ENCODE data around the gene IPO4. TPM values are rescaled to one million over a fixed set of nuclear protein-coding genes. Genes with fewer than 3 reads are reported as not detected.

IPO4 gene
- total and polyA plus RNA-seq, 2 of the 13 experiments (the other 11 are each of a cell fraction or from before 2014, with no cell fraction given) = 39.0 to 179 TPM

DNA sequence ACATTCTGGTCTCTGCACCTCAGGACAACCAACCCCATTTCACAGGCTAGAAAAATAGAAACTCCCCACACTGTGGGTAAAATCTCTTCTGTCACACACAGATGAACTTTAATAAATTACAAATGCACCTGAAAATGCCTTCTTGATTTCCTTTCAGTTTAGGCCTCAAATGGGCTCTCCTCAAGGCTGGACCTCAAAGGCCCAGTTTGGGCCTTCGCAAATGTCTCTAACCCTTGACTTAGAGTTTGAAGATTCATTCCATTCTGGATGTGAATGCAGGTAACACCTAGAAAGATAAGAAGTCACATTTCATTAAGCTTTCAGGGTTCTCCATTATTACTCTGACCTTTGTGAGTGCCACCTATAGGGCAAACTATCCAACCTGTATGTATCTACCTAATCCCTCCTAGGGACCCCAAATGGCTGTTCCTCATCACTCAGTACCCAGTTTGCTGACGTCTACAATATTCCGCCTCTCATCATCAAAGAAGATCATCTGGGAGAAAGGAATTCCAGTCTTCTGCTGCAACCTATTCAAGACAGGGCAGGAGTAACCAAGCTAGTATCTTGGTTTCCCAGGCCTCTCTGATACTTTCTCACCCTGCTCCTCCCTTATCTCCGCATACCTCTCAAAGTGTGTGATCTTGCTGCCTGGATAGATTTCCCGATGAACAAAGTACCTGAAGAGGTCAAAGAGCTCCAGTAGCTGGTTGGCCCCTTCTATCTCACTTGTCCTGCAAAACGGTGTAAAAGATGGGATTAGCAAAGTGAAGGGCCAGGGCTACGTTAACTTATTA, 25.4 kb upstream of the IPO4 start (continued):
- TF ChIP-seq ZNF781 (CRISPR knock-in tag; IDR thresholded peaks at IDR 0.05; ENCODE audit: borderline replicate concordance, not compliant biosample characterization) (peak; percentile 14), MTF1 (CRISPR knock-in tag; IDR thresholded peaks at IDR 0.05) (no peak), RFX5 (IDR thresholded peaks at IDR 0.05; ENCODE audit: low read depth, low read length) (no peak), PTBP1 (IDR thresholded peaks at IDR 0.05; ENCODE audit: low read depth, low read length, poor library complexity, severe bottlenecking) (no peak), RARG (CRISPR knock-in tag; IDR thresholded peaks at IDR 0.05; ENCODE audit: low read depth) (no peak), RCOR2 (CRISPR knock-in tag; IDR thresholded peaks at IDR 0.05) (no peak), ZSCAN31 (CRISPR knock-in tag; IDR thresholded peaks at IDR 0.05; ENCODE audit: low read depth) (no peak), ZNF382 (CRISPR knock-in tag; IDR thresholded peaks at IDR 0.05; ENCODE audit: borderline replicate concordance) (no peak), POLR2G (IDR thresholded peaks at IDR 0.05; ENCODE audit: low read depth, low read length) (no peak), CTCF (CRISPR knock-in tag; IDR thresholded peaks at IDR 0.05) (peak; percentile 13; the same call in 1 of the 2 replicates), KLF6 (CRISPR knock-in tag; IDR thresholded peaks at IDR 0.05) (no peak), MNT (IDR thresholded peaks at IDR 0.05) (no peak), ZNF652 (CRISPR knock-in tag; IDR thresholded peaks at IDR 0.05; ENCODE audit: borderline replicate concordance, low read depth) (no peak), RBAK (CRISPR knock-in tag; IDR thresholded peaks at IDR 0.05) (no peak), ZNF33B (CRISPR knock-in tag; IDR thresholded peaks at IDR 0.05) (no peak), ZNF260 (CRISPR knock-in tag; IDR thresholded peaks at IDR 0.05; ENCODE audit: borderline replicate concordance, low read depth) (no peak), NFKBIZ (CRISPR knock-in tag; IDR thresholded peaks at IDR 0.05) (0 out of 2 replicates have a peak, but pooled peaks have one; percentile 3), PCBP1 (IDR thresholded peaks at IDR 0.05; ENCODE audit: borderline replicate concordance, low read depth, low read length) (no peak), TP53 (CRISPR knock-in tag; conservative IDR thresholded peaks at IDR 0.05) (no peak), HIC2 (CRISPR knock-in tag; IDR thresholded peaks at IDR 0.05; ENCODE audit: low read depth) (no peak), ZSCAN12 (CRISPR knock-in tag; IDR thresholded peaks at IDR 0.05) (0 out of 2 replicates have a peak, but pooled peaks have one; percentile 37), ZNF530 (CRISPR knock-in tag; IDR thresholded peaks at IDR 0.05; ENCODE audit: low read depth) (no peak)
- TF ChIP-seq, protein P1, sequence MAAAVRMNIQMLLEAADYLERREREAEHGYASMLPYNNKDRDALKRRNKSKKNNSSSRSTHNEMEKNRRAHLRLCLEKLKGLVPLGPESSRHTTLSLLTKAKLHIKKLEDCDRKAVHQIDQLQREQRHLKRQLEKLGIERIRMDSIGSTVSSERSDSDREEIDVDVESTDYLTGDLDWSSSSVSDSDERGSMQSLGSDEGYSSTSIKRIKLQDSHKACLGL (CRISPR knock-in tag; IDR thresholded peaks at IDR 0.05) = no peak
- TF ChIP-seq, protein P2, sequence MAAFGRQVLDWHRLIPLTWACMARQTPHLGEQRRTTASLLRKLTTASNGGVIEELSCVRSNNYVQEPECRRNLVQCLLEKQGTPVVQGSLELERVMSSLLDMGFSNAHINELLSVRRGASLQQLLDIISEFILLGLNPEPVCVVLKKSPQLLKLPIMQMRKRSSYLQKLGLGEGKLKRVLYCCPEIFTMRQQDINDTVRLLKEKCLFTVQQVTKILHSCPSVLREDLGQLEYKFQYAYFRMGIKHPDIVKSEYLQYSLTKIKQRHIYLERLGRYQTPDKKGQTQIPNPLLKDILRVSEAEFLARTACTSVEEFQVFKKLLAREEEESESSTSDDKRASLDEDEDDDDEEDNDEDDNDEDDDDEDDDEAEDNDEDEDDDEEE (CRISPR knock-in tag; IDR thresholded peaks at IDR 0.05) = 0 out of 2 replicates have a peak, but pooled peaks have one; percentile 13

All from HepG2 (cell line).